ENCODE data around the gene PDCD4. TPM values are rescaled to one million over a fixed set of nuclear protein-coding genes. Genes with fewer than 3 reads are reported as not detected.

PDCD4 gene
- total RNA-seq, 1 experiment from 2014 or later, result 32.7 TPM

- DNase-seq (ENCODE audit: low spot score), result no peak
- CTCF ChIA-PET, result no interaction called here
- no peak for ATAC-seq
- Mint-ChIP-seq H3K9me3 (peaks cover 4% of the 10 kb centered on the region), H3K4me1 (peaks cover 10% of the 10 kb centered on the region), H3K27ac (no peak overlapping the region), H3K36me3 (no peaks in the 10 kb centered on the region), H3K4me3 (no peak overlapping the region), H3K27me3 (ENCODE audit: low read depth) (no peaks in the 10 kb centered on the region)
- TF ChIP-seq GTF2I (CRISPR knock-in tag; conservative IDR thresholded peaks at IDR 0.05), result no peak
- TF ChIP-seq GABPB1 (CRISPR knock-in tag; IDR thresholded peaks at IDR 0.05), result 0 out of 2 replicates have a peak, but pooled peaks have one; percentile 15
- TF ChIP-seq HMGA2 (CRISPR knock-in tag; IDR thresholded peaks at IDR 0.05), result no peak
- no peak for TF ChIP-seq NFYB (CRISPR knock-in tag; conservative IDR thresholded peaks at IDR 0.05; ENCODE audit: low read depth)
- POLR2A ChIA-PET, result interaction anchor here (1.0 to 1.3 kb wide), 2 partner anchors 58 kb away, joined by 3 read pairs; partner anchors contain the start of genes BBIP1 and SHOC2
These were observed 11.0 kb upstream of the PDCD4 start for GRCh38 chr10:110860576-110861241.

DNA sequence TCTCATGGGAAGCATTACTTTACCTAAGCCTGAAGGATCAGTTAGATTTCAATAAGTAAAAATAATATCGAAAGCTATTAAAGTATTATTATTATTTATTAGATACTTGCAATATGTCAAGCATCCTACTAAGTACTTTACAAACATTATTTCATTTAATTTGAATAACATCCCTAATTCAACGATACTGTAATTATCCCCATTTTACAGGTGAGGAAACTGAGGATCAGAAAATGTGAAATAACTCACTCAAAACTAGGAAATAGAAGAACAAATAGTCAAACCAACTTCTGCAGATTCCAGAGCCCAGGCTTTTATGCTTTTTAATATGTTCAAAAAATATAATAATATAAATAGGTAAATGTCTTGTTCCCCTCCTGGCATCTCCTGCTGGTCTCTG is 10.3 kb upstream of the PDCD4 start:
- TF ChIP-seq ZBTB21 (CRISPR knock-in tag; IDR thresholded peaks at IDR 0.05; ENCODE audit: borderline replicate concordance), result no peak
- no peak for TF ChIP-seq SMAD3 (CRISPR knock-in tag; IDR thresholded peaks at IDR 0.05; ENCODE audit: borderline replicate concordance)
- TF ChIP-seq, protein P1, sequence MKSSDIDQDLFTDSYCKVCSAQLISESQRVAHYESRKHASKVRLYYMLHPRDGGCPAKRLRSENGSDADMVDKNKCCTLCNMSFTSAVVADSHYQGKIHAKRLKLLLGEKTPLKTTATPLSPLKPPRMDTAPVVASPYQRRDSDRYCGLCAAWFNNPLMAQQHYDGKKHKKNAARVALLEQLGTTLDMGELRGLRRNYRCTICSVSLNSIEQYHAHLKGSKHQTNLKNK (CRISPR knock-in tag; IDR thresholded peaks at IDR 0.05), result no peak
- no peak for TF ChIP-seq AR (CRISPR knock-in tag; IDR thresholded peaks at IDR 0.05)
- TF ChIP-seq, protein P2, sequence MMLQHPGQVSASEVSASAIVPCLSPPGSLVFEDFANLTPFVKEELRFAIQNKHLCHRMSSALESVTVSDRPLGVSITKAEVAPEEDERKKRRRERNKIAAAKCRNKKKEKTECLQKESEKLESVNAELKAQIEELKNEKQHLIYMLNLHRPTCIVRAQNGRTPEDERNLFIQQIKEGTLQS (CRISPR knock-in tag; conservative IDR thresholded peaks at IDR 0.05), result no peak
- no peak for TF ChIP-seq GTF2I (CRISPR knock-in tag; conservative IDR thresholded peaks at IDR 0.05)
- TF ChIP-seq NFE2L1 (CRISPR knock-in tag; IDR thresholded peaks at IDR 0.05), result no peak
- no peak for TF ChIP-seq GRHL2 (CRISPR knock-in tag; IDR thresholded peaks at IDR 0.05; ENCODE audit: insufficient replicate concordance, severe bottlenecking)
- TF ChIP-seq ZNF219 (CRISPR knock-in tag; IDR thresholded peaks at IDR 0.05; ENCODE audit: borderline replicate concordance), result no peak
- TF ChIP-seq, protein P3, sequence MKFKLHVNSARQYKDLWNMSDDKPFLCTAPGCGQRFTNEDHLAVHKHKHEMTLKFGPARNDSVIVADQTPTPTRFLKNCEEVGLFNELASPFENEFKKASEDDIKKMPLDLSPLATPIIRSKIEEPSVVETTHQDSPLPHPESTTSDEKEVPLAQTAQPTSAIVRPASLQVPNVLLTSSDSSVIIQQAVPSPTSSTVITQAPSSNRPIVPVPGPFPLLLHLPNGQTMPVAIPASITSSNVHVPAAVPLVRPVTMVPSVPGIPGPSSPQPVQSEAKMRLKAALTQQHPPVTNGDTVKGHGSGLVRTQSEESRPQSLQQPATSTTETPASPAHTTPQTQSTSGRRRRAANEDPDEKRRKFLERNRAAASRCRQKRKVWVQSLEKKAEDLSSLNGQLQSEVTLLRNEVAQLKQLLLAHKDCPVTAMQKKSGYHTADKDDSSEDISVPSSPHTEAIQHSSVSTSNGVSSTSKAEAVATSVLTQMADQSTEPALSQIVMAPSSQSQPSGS (CRISPR knock-in tag; IDR thresholded peaks at IDR 0.05; ENCODE audit: borderline replicate concordance, low read depth), result no peak
- TF ChIP-seq ZNF671 (CRISPR knock-in tag; IDR thresholded peaks at IDR 0.05), result no peak
- TF ChIP-seq FOXP1 (CRISPR knock-in tag; IDR thresholded peaks at IDR 0.05; ENCODE audit: borderline replicate concordance), result no peak
- TF ChIP-seq ZBTB43 (CRISPR knock-in tag; IDR thresholded peaks at IDR 0.05), result no peak
- TF ChIP-seq CREM (CRISPR knock-in tag; IDR thresholded peaks at IDR 0.05), result no peak
- no peak for TF ChIP-seq MAX (CRISPR knock-in tag; IDR thresholded peaks at IDR 0.05)
- TF ChIP-seq, protein P4, sequence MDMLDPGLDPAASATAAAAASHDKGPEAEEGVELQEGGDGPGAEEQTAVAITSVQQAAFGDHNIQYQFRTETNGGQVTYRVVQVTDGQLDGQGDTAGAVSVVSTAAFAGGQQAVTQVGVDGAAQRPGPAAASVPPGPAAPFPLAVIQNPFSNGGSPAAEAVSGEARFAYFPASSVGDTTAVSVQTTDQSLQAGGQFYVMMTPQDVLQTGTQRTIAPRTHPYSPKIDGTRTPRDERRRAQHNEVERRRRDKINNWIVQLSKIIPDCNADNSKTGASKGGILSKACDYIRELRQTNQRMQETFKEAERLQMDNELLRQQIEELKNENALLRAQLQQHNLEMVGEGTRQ (CRISPR knock-in tag; IDR thresholded peaks at IDR 0.05), result no peak
- TF ChIP-seq, protein P5, sequence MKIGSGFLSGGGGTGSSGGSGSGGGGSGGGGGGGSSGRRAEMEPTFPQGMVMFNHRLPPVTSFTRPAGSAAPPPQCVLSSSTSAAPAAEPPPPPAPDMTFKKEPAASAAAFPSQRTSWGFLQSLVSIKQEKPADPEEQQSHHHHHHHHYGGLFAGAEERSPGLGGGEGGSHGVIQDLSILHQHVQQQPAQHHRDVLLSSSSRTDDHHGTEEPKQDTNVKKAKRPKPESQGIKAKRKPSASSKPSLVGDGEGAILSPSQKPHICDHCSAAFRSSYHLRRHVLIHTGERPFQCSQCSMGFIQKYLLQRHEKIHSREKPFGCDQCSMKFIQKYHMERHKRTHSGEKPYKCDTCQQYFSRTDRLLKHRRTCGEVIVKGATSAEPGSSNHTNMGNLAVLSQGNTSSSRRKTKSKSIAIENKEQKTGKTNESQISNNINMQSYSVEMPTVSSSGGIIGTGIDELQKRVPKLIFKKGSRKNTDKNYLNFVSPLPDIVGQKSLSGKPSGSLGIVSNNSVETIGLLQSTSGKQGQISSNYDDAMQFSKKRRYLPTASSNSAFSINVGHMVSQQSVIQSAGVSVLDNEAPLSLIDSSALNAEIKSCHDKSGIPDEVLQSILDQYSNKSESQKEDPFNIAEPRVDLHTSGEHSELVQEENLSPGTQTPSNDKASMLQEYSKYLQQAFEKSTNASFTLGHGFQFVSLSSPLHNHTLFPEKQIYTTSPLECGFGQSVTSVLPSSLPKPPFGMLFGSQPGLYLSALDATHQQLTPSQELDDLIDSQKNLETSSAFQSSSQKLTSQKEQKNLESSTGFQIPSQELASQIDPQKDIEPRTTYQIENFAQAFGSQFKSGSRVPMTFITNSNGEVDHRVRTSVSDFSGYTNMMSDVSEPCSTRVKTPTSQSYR (CRISPR knock-in tag; IDR thresholded peaks at IDR 0.05), result no peak
- Mint-ChIP-seq H3K4me1 (peaks cover 10% of the 10 kb centered on the region), H3K9me3 (no peaks in the 10 kb centered on the region), H3K36me3 (no peaks in the 10 kb centered on the region), H3K27me3 (ENCODE audit: low read depth) (no peaks in the 10 kb centered on the region), H3K4me3 (no peak overlapping the region), H3K27ac (no peak overlapping the region)
- DNase-seq (ENCODE audit: low spot score) (no peak), ATAC-seq (no peak)
- POLR2A ChIA-PET, result interaction anchor here (1.3 kb wide), 1 partner anchor 57 kb away, joined by 3 read pairs; the partner anchor contains the start of genes BBIP1 and SHOC2
- CTCF ChIA-PET, result no interaction called here

All from WTC11 (cell line).